Ecto neural progenitor cell (in vitro differentiated cells): ENCODE measurements around the gene CLDN24.

Experiments
- DNase-seq: peaks from one replicate; pipeline ENCODE4 v3.0.0-alpha.2; 2018; ENCODE audit warnings: low spot score

Gene CLDN24

GRCh38 chr4:183284258-183284785, 37.9 kb downstream of the CLDN24 start:
- no peak for DNase-seq

GRCh38 chr4:183276106-183276505, 46.1 kb downstream of the CLDN24 start:
- no peak for DNase-seq

DNA sequence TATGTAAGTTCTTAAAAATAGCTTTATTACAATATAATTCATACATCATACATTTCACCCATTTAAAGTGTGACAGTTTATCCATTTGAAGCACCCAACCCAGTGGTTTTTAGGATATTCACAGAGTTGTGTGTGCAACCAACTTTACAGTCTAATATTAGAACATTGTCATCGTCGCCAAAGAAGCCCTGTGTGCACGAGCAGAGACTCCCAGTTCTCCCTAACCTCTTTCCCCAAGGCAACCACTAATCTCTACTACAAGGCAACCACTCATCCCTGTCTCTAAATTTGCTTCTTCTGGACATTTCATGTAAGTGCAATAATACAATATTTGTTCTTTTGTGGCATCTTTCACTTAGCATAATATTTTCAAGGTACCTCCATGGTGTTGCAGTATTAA, 49.8 kb downstream of the CLDN24 start:
- DNase-seq: no peak
